HG02642 (cell line): ENCODE data around the gene HPS4.

ENCODE experiments used
- ATAC-seq: cut with Tn5 transposase; IDR thresholded peaks from one replicate; pipeline ENCODE4 v1.9.1; 2021; ENCODE audit warnings: mild to moderate bottlenecking; ENCODE audit not compliant: unreplicated experiment, poor library complexity

HPS4 gene

DNA sequence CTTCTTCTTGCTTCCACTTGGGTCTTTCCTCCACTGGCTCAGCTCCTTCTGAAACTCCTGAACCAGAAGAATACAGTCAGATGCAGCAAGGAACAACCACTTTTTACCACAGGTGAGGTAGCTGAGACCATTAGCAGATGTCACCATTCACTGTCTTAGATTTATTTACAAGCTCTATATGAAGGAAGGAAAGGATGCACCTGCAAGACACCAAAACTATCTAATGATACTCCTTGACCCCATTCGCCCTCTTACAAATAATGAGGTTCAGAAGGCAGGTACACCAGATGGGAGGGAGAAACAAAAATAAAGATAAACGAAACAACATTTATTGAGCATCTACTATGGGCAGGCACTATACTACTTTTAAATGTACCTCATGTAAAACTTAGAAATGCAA, 18.4 kb upstream of the HPS4 start:
- no peak for ATAC-seq

DNA sequence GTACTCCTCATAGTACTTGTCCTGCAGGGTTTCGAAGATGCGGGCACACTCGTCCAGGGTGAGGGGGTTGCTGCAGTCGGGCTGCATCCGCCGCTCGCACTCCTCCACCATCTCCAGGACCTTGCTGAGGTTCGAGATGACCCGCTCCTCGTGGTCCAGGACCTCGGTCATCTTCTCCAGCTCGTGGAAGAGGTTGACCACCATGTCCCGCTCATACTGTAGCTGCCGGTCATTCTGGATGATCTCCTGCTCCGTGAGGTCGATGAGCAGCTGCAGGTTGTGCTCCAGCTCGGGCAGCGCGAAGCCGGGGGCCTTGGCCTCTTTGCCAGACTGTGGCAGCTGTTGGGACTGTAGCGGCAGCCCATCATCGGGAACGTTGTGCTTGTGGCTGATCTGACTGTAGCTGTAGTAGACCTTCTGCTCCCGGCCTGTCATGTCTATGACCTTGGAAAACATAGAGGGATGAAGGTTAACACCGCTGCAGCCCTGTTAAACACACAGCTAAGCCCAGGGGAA, 15.7 kb upstream of the HPS4 start:
- no peak for ATAC-seq

DNA sequence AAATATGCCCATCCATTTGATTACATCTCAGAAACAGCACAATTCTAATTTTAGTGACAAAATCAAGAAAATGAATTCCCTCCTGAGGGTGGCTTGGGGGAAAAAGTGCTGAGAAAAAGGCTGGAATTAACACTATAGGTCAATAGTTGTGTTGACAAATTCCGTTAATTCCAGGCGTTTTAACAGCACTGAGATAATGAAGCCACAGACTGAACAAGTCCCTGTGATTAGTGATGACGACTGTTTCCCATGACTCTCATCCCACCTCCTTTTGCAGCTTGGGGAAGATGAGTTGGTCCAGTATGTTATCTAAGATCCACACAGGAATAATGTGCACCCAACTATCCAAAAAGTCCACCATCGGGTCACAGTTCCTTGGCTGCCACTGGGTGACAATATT, 12.9 kb upstream of the HPS4 start:
- no peak for ATAC-seq

DNA sequence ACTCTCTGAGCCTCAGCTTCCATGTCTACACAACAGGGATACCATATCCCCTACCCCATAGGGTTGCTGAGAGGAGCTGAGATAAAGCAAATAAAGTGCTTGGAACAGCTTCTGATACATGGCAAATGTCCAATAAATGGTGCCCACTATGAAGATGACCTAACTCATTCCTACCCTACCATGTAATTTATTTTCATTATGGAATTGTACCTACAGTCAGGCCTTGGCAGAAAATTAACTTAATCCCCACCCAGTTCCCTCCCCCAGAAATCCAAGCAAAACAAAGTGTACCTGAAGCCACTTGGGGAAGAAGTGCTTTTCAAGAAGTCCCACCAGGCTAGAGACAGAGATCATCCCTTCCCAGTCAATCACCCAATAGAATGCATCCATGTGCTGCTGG, 10.9 kb upstream of the HPS4 start:
- ATAC-seq = no peak

DNA sequence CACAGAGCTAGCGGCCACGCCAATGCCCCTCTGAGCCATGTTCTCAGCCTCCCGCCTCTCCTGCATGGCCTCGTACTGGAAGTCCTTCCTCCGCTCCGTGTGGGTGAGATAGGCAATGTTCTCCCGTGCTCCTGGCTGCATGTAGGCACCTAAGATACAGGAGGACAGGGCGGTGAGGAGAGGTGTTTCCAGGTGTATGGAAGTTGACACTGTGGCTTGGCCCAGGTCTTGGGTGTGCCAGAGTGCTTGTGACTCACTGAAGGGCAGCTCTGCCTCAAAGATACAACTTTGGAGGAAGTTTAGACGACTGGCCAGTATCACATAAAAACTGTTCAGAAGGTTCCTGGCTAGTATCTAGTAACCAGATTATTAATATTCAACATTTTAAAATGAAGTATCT, 8.6 kb upstream of the HPS4 start:
- ATAC-seq = no peak

DNA sequence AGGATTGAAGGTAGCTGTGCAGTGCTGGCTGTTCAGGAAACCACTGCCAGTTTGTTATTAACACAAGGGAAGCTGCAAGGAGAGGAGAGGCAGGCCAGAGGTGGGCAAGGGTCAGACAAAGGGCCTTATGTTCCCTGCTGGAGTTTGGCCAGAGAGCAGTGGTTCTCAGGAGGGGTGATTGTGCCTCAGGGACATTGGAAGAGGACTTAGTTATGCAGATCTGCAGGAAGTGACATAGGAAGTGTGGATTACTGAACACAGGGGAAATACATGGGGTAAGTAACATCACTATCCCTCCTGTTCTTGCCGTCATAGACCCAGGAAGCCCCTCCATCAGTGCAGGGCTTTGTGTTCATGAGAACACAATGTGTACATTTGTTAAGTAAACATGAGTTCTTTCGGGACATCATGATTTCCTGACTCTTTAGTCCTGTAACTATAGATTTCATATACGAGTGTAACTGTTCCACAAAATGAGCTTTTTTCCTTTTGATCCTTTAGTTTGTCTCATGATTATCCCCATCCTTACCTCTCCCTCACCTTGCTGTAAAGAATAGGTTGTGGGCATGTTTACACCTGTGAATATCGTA, 6.0 kb upstream of the HPS4 start:
- no peak for ATAC-seq

DNA sequence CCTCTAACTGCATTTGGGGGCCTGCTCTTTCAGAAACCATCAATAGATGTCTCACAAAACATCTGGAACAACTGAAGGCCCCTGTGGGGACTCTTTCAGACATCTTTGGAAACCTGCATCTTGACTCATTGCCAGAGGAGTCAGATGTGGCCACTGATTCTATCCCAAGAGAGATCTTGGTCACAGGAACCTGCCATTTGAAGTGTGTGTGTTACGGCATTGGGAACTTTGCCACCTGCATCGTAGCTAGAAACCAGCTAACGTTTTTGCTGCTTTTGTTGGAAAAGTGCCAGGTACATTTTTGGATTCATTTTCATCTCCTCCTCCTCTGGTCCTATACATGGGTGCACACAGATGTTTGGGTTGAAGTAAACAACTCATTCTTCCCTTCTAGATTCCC, 4.4 kb upstream of the HPS4 start:
- ATAC-seq = no peak

DNA sequence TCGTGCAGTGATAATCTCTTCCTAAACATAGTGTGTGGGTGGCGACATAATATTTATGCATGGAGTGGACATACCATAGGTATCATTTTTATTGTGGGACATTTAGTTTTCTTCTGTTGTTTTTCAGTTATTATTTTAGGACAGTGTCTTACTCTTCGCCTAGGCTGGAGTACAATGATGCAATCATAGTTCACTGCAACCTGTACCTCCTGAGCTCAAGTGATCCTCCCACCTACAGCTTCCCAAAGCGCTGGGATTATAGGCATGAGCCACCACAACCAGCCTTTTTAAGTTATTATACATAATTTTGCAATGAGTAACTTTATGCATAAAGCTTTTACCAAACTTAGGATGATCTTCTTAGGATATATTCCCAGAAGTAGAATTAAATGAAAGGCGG, 2.8 kb upstream of the HPS4 start:
- no peak for ATAC-seq

DNA sequence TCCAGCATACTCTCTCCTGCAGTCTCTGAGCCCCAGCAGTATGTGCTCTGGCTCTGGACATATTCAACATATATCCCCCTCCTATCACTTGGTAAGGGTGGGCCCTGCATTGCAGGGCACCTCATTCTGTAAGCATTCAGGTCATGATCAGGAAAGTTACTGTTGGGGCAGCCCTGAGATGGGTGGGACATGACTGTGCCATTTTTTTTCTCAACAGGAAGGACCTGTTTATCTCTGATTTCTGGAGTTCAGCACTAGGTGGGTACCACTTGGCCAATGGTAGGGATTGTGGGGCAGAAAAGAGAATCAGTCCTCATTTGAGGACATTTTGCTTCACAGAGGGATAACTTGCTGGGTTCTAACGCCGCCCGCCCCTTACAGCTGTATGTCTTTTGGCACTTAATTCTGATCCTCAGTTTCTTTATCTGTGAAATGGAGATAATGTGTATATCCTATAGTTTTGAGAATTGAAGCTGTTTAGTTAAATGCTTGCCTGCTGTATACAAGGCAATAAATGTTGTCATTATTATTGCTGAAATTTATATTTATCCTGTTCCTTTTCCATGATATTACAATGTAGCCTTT, 2.3 kb upstream of the HPS4 start:
- no peak for ATAC-seq

DNA sequence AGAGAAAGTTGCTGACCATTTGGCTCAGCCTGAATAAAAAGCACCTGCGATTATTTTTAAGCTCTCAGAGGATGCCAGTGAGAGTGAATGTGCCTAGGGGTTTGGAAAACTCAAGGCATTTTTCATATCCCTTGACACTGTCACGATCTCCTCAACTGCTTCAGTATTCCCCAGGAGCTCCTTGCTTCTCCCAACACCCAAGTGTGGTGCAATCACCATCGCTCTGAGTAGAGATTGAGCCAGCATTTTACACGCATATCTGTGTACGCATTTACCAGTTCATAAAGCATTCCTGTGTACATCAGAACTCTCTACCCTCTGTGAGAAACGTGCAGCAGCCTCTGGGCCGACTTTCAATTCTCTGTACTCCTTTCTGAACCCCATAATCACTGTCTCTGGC, 1.4 kb upstream of the HPS4 start:
- no peak for ATAC-seq

DNA sequence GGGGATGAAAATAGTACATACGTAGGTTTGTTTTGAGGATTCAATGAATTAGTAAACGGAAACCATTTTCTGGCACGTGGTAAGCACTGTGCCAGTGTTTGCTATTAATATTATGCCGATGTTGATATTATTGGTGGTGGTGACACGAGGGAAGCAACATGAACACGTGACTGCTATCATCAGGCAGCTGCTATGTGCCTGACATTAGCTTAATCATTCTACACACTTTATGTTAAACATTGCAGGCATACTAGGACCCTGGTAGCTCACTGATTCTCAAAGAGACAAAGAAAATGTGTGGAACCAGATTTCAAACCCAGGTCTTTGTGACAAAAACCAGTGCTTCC, 750 bp upstream of the HPS4 start:
- ATAC-seq = no peak

DNA sequence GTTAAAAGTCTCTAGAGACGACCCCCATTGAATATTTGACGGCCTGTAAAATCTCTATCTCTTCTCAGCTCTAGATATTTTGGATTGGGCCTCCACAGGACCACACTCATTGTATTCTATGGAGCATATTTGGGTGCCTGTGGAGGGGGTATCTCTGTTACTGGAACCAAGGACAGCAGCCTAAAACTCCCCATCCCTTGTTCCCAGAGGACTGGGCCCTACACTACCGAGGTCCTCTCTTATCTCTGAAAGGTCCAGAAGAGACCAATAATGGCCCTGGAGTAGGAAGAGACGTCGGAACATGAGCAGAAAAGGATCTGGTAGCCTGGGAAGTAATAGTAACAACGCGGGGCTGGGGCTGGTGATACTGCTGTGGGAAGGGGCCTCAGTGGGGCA, 542 bp downstream of the HPS4 start:
- no peak for ATAC-seq

DNA sequence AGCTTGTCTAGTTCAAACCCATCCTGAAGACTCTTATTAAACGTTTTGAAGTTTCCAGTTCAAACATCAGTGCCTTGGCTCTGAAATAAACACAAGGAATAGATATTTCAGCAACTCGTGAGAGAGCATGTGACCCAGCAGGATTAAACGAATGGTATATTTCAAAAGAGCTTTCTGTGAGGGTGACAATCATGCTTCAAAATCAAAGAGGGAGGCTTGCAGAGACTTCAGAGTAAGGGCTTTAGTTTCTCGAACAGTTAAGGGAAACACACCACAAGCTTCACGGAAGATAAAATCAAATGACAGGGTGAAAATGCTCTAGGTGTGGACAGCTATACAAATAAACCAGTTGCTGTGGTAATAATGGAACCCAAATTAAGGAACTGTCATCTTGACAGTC, 1.4 kb downstream of the HPS4 start:
- ATAC-seq = no peak

DNA sequence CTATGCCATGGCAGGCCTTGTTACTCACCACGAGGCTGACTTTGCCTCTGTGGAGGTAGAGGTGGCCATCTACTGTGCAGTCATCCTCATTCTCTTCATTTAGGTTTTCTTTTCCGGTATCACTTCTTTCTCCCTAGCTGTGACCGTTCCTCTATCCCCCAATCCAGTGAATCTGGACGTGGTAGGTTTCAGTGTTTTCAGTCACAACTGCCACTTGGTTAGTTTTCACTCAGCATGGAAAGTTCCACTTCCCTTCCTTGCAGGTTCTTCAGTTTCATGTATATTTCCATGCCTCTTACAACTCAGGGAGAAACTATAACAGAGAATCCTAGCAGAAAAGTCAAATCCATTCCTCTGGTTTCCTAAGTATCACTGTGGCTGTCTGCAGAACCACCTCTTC, 1.9 kb downstream of the HPS4 start:
- no peak for ATAC-seq

DNA sequence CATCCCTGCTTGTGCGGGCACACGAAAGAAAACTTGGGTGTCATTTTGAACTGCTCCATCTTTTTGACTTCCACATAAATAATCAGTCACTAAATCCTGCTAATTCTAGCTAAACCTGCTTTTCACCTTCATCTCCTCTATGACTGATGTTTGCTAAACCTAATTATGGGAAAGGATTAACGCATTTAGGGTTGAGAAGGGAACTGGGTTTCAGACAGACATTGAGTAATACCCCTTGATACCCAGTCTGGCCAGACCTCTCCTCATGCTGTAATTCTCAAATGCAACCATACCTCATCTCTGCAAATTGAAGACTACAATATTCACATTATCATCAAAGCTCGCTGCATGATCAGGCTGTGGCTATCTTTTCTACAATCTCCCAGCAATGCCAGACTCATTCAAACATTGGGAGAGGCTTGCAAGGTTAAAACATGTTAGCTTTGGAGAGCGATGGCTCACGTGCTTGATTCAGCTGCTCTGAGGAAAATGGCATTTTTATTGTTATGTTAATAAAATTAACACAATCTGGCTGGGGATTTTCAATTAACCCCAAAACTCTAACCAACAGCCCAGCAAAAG, 2.4 kb downstream of the HPS4 start:
- no peak for ATAC-seq

DNA sequence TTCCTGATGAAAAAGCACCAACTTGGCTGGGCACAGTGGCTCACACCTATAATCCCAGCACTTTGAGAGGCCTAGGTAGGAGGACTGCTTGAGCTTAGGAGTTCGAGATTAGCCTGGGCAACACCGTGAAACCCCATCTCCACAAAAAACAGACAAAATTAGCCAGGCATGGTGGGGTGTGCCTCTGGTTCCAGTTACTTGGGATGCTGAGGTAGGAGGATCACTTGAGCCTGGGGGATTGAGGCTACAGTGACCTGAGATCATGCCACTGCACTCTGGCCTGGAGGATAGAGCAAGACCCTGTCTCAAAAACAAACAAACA, 3.0 kb downstream of the HPS4 start:
- no peak for ATAC-seq

DNA sequence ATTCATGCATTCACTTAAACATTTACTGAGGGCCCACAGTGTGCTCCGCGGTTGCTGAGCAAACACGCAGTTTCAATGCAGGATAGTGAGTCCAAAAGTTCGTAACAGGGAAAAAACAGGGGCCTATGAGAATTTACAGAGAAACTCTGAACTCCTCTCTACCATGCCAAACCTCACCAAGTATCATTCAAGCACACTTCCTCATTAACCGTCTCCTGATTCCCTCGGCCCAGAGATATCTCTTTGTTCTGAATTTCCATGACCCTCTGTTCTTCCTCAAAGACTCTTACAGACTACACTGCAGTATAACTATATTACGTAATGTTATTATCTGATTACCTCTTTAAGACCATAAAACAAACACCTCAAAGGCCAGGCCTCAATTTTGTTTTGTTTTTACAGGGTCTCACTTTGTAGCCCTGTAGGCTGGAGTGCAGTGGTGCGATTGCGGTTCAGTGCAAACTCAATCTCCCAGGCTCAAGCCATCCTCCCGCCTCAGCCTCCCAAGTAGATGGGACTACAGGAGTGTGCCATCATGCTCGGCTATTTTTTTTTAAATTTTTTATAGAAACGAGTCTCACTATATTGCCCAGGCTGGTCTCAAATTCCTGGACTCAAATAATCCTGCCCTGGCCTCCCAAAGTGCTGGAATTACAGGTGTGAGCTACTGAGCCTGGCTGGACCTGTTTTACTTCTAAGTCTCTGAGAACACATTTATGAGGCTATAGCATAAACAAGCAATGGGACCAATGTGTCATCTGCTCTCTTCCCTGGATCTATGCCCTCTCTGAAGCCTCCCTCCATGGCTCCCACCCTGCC, 3.6 kb downstream of the HPS4 start:
- no peak for ATAC-seq

DNA sequence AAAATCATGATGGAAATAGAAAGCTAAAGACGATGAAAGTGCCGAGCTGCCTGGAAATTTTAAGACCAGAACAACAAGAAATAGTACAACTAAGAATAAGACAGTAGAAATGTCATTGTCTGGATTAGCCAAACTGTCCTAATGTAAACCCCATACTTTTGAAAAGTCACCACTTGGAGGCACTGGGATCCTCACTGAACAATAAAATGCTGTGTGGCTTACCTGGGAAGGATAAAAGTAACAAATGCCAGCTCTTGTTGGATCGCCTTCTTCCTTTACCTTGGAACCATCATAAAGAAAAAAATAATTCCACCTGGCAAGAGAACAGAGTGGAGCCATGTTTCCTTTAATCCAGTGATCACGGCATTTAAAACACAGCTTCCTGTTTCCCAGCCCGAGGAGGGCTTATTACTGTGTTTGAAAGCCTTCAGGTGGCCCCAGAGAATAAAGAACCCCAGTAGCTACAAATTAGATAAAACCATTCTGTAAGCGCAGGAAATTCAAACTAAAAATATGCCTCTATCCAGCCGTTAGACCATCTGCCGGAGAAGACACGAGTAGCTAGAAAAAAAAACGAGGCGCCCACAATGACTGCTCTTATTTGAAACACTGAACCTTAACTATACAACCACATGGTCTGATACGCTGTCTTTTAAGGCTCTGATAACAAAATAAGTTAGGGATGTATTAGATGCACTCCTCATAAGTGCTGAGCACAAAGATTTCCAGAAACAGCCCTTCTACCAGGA, 4.4 kb downstream of the HPS4 start:
- no peak for ATAC-seq

DNA sequence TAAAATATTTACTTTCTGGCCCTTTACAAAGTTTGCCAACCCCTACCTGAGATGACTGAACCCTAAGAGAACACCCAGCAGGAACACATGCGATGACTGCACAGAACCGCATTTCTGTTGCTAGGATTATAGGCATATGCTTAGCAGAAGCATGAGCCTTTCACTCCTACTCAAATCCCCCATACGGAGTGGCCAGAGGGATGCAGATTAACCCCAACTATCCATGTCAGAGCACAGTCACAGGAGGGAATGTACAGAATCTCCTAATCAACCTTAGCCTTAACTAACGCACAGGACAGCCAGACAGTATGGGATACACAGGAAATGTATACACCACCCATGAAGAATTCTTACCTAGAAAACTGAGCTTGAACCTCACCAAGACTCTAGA, 6.2 kb downstream of the HPS4 start:
- ATAC-seq = no peak

DNA sequence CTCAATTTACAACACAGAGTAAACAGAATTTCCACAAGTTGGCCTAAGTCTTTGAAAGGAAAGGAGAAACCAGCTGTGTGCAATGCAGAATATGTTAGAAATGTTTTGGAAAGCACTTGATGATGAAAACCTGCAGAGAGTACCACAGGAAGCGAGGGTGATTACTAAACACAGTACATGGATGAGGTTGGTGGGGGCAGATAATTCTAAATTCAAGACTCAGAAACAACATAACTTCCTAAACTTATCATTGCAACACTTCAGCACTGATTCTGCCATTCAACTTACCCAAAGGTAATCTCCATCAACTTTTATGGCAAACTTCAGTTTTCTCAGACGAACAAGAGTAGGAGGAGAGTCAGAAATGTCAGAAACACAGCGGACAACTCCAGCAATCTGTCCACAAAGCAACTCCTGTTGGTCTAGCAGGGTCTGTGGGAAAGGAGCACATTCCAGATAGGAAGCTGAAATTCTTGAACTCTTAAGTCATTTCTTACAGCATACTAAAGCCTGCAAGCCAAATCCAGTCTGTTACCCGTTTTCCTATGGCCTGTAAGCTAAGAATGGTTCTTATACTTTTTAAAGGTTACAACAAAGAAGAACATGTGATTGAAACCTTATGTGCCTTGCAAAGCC, 6.8 kb downstream of the HPS4 start:
- no peak for ATAC-seq

DNA sequence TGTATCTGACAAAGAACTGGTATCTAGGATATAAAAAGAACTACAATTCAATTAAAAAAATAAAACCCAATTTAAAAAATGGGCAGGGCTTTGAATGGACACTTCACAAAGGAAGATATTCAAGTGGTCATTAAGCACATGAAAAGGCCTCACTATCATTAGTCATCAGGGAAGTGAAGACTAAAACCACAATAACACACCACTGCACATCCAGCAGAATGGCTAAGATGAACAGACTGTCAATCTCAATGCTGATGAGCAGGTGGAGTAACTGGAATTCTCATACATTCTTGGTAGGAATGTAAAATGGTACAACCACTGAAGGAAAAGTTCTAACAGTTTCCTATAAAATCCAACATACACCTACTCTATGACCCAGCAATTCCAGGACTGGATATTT, 8.9 kb downstream of the HPS4 start:
- ATAC-seq = no peak
